Mesothelial cell of epicardium (in vitro differentiated cells): ENCODE measurements around the gene ANKRD11. TPM values are rescaled to one million over a fixed set of nuclear protein-coding genes. Genes with fewer than 3 reads are reported as not detected.
"Not testable (repeated sequence)": the region's sequence is repeated elsewhere in the genome, so short reads cannot be mapped to it uniquely, and the experiment has no call there.

Experiments
- DNase-seq, 2 experiments: peaks; one replicate each; pipeline ENCODE4 v3.0.0; 2021; ENCODE audit warnings: low spot score in 2 of 2; ENCODE audit not compliant: unreplicated experiment in 2 of 2
- H3K27ac Mint-ChIP-seq: 2 replicates; pipeline ENCODE4 v1.8.0; 2021; ENCODE audit warnings: mixed read lengths
- H3K27me3 Mint-ChIP-seq: 2 replicates; pipeline ENCODE4 v1.8.0; 2021; ENCODE audit warnings: low read depth, mixed read lengths
- H3K36me3 Mint-ChIP-seq: 2 replicates; pipeline ENCODE4 v1.8.0; 2021; ENCODE audit warnings: mixed read lengths
- H3K4me1 Mint-ChIP-seq: 2 replicates; pipeline ENCODE4 v1.8.0; 2021; ENCODE audit warnings: mixed read lengths
- H3K4me3 Mint-ChIP-seq: 2 replicates; pipeline ENCODE4 v1.8.0; 2021; ENCODE audit warnings: mild to moderate bottlenecking, moderate library complexity, mixed read lengths
- H3K9me3 Mint-ChIP-seq: 2 replicates; pipeline ENCODE4 v1.8.0; 2021; ENCODE audit warnings: mixed read lengths
- CTCF ChIP-seq: fragments of 200-600 bp; sonication (generic); IDR thresholded peaks from one replicate; pipeline ENCODE4 v1.5.0; 2021; ENCODE audit warnings: antibody characterized with exemption; ENCODE audit not compliant: unreplicated experiment
- total RNA-seq: library from RNA; stranded (reverse); gene quantifications from 3 replicates; pipeline ENCODE4 v1.2.1, GENCODE V29; 2021

ANKRD11 gene
- total RNA-seq, 1 donor from 2014 or later, result 247 TPM

- peaks cover 61% of the 10 kb centered on the region for H3K4me1 Mint-ChIP-seq
- no peaks in the 10 kb centered on the region for H3K36me3 Mint-ChIP-seq
- H3K4me3 Mint-ChIP-seq, result no peak overlapping the region
- peak overlapping the region; percentile 5 for H3K27ac Mint-ChIP-seq
- H3K9me3 Mint-ChIP-seq, result no peaks in the 10 kb centered on the region
- no peaks in the 10 kb centered on the region for H3K27me3 Mint-ChIP-seq
- DNase-seq, result no peak
- no peak for TF ChIP-seq CTCF
These were observed 125.3 kb downstream of the ANKRD11 start for GRCh38 chr16:89365044-89365467.

GRCh38 chr16:89364606-89365005 lies 125.8 kb downstream of the ANKRD11 start:
- H3K27me3 Mint-ChIP-seq, result no peaks in the 10 kb centered on the region
- TF ChIP-seq CTCF, result no peak
- no peak for DNase-seq
- H3K9me3 Mint-ChIP-seq, result no peaks in the 10 kb centered on the region
- H3K4me3 Mint-ChIP-seq, result no peak overlapping the region
- peaks cover 60% of the 10 kb centered on the region for H3K4me1 Mint-ChIP-seq
- peak overlapping the region; percentile 86 for H3K27ac Mint-ChIP-seq
- no peaks in the 10 kb centered on the region for H3K36me3 Mint-ChIP-seq

DNA sequence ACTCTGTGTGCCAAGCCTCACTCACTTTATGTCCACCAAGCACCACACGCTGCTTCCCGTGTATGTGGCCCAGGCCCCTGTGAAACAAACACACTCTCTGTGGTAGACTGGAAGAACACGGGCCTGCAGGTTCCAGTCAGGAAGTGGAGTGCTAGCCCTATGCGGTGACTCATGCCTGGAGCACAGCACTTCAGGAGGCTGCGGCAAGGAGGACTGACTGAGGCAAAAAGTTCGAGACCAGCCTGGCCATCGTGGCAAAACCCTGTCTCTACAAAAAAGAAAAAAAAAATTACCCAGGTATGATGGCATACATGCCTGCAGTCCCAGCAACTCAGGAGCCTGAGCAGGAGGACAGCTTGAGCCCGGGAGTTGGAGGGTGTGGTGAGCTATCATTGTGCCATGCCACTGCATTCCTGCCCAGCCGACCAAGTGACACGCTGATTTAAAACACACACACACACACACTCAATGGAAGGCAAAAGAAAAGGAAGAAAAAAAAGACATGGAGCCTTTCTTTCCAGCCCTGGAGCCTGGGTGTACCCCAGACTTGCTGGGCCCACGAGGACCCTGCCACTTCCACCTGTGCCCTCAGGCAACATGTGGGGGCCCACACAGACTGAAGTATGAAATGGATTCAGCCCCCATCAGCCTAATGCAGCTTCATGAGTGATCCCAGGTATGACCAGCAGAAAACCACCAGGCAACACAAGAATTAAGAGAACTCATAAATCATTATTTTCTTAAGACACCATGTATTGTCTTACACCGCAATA lies 126.6 kb downstream of the ANKRD11 start:
- DNase-seq, result no peak
- Mint-ChIP-seq H3K36me3 (no peaks in the 10 kb centered on the region), H3K4me3 (no peak overlapping the region)

DNA sequence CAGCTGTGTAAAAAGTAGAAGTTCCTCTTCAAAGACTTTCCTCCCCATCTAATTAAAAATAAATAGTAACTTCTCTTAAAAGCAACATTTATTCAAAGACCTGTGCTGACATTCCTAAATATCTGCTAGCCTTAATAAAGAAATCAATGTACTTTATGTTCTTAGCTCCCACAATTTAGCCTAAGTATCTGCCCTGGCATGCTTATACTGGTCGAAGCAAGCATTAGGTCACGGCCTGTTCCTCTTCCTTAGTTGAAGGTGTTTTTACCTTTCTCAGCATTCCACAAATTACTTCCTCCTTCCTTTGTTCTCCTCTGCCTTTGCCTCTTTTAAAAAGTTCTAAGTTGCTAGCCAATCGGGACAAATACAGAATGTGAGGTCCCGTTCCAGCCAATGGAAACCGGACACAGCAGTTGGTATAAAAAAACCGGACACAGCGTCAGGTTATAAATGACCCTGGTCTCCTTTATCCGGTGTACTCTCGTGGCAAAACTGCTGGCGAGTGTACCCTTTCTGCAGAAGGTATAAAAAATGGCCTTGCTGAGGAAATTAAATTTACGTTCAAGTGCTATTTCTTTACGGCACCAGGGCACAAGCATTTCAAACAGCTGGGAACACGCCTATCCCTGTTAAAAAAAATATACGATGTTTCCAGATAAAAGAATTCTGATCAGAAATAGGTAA lies 127.7 kb downstream of the ANKRD11 start:
- DNase-seq, H3K9me3 Mint-ChIP-seq, H3K4me3 Mint-ChIP-seq, H3K27me3 Mint-ChIP-seq, H3K36me3 Mint-ChIP-seq: not testable (repeated sequence)
- peaks cover 57% of the 10 kb centered on the region for H3K4me1 Mint-ChIP-seq
- peak overlapping the region; percentile 85 for H3K27ac Mint-ChIP-seq

More for the DNA sequence above, 126.6 kb downstream of the ANKRD11 start:
- Mint-ChIP-seq H3K9me3 (no peaks in the 10 kb centered on the region), H3K27ac (peak overlapping the region; percentile 86), H3K27me3 (no peaks in the 10 kb centered on the region), H3K4me1 (peaks cover 59% of the 10 kb centered on the region)
- TF ChIP-seq CTCF, result no peak

- H3K4me1 Mint-ChIP-seq, result peaks cover 64% of the 10 kb centered on the region
These were observed 128.4 kb downstream of the ANKRD11 start for GRCh38 chr16:89361751-89362539.

More at GRCh38 chr16:89361751-89362539, 128.4 kb downstream of the ANKRD11 start:
- Mint-ChIP-seq H3K27ac (peak overlapping the region; percentile 85), H3K27me3 (no peaks in the 10 kb centered on the region), H3K9me3 (no peaks in the 10 kb centered on the region), H3K36me3 (no peaks in the 10 kb centered on the region), H3K4me3 (no peak overlapping the region)
- no peak for DNase-seq
- TF ChIP-seq CTCF, result no peak
